OCI-M1 (cell line): Measurements from ENCODE around the gene SSBP1.
"Not testable (repeated sequence)": the region's sequence is repeated elsewhere in the genome, so short reads cannot be mapped to it uniquely, and the experiment has no call there.

Experiments used
- DNase-seq: peaks from one replicate; lab custom pipeline; 2025; lab: John Stamatoyannopoulos, UW

Gene SSBP1

DNA sequence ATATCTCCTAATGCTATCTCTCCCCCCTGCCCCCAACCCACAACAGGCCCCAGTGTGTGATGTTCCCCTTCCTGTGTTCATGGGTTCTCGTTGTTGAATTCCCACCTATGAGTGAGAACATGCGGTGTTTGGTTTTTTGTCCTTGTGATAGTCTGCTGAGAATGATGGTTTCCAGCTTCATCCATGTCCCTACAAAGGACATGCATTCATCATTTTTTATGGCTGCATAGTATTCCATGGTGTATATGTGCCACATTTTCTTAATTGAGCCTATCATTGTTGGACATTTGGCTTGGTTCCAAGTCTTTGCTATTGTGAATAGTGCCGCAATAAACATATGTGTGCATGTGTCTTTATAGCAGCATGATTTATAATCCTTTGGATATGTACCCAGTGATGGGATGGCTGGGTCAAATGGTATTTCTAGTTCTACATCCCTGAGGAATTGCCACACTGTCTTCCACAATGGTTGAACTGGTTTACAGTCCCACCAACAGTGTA, 32.0 kb downstream of the SSBP1 start:
- not testable (repeated sequence) for DNase-seq

GRCh38 chr7:141776374-141776773, 38.2 kb downstream of the SSBP1 start, which contains the start of gene TAS2R4:
TSS of gene TAS2R4 (plus strand) at chr7:141776674. CDS start at chr7:141778489, 1,815 bp downstream.
- DNase-seq: no peak

GRCh38 chr7:141785706-141786552, 47.8 kb downstream of the SSBP1 start:
- peak; percentile 58 for DNase-seq

DNA sequence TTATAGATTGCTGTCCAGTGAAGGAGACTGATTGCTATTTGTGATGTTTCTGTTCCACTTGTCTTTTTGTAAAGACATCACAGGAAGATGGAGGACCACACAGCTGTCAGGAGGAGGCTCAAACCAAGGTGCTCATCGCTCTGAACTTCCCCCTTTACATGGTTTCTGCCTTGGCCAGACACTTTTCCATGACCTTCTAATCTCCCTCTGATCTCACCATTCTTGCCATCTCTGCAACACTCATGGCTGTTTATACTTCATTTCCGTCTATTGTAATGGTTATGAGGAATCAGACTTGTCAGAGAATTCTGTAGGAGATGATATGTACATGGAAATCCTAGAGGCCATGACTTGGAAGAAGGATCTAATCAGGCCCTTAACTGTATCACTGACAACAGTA, 50.1 kb downstream of the SSBP1 start:
- no peak for DNase-seq

- DNase-seq: no peak
Measured at GRCh38 chr7:141789917-141790316, 51.8 kb downstream of the SSBP1 start, which contains the start of gene TAS2R5. TSS of gene TAS2R5 (plus strand) at chr7:141790217. CDS start at chr7:141790362, 145 bp downstream.

- DNase-seq: no peak
Measured at GRCh38 chr7:141792526-141792925, 54.4 kb downstream of the SSBP1 start.
